COLO829 (cell line): ENCODE results near the gene FUZ.
"Not testable (repeated sequence)": the region's sequence is repeated elsewhere in the genome, so short reads cannot be mapped to it uniquely, and the experiment has no call there.

Experiments
- DNase-seq: peaks from one replicate; pipeline ENCODE4 v3.0.0; 2012; ENCODE audit warnings: low spot score

Gene FUZ

GRCh38 chr19:49830766-49831165 is 17.7 kb upstream of the FUZ start:
- DNase-seq, result no peak

- DNase-seq, result no peak
These were observed 16.6 kb upstream of the FUZ start for GRCh38 chr19:49829721-49830120.

- no peak for DNase-seq
These were observed 16.1 kb upstream of the FUZ start for GRCh38 chr19:49829200-49829599.

GRCh38 chr19:49827034-49827433 is 13.9 kb upstream of the FUZ start:
- no peak for DNase-seq

DNA sequence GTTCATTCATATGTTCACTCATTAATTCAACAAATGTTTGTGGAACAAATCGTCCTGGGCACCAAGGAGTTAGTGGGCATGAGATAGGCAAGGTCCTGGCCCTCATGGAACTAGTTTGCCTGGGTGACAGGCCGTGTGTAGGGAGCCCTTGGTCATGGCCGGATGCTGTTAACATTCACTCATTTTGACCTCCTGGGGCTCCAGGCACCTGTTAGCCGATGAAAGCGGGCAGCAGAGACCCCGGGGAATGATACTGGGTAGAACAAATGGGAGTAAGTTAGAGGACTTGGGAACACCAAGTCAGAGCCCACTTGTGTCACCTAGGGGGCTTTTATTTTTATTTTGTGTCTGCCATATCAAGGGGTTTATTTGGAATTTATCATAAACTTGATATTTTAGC is 11.6 kb upstream of the FUZ start:
- DNase-seq, result no peak

GRCh38 chr19:49823472-49823871 is 10.4 kb upstream of the FUZ start:
- DNase-seq, result no peak

- DNase-seq, result no peak
These were observed 7.0 kb upstream of the FUZ start for GRCh38 chr19:49820125-49820524.

DNA sequence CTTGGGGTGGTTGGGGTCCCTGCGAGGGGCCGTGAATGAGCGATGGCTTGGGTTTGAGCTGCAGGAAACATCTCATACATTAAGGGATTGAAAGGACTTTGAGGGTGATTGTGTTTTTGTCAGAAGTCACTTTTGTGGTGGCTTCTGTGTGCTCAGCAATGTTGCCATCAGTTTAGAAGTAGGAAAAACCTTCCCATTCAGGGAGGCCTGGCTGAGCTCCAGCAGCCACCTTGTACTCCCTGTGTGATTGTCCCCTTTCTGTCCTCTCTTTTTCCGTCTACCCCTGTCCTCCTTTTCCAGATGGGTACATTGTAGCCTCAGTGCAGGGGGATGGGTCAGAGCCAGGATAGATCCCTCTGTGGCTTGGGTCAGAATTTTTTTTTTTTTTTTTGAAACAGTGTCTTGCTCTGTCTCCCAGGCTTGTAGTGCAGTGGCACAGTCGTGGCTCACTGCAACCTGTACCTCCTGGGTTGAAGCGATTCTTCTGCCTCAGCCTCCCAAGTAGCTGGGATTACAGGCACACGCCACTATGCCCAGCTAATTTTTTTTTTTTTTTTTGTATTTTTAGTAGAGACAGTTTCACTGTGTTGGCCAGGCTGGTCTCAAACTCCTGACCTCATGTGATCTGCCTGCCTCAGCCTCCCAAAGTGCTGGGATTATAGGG is 6.5 kb upstream of the FUZ start:
- DNase-seq, result not testable (repeated sequence)

DNA sequence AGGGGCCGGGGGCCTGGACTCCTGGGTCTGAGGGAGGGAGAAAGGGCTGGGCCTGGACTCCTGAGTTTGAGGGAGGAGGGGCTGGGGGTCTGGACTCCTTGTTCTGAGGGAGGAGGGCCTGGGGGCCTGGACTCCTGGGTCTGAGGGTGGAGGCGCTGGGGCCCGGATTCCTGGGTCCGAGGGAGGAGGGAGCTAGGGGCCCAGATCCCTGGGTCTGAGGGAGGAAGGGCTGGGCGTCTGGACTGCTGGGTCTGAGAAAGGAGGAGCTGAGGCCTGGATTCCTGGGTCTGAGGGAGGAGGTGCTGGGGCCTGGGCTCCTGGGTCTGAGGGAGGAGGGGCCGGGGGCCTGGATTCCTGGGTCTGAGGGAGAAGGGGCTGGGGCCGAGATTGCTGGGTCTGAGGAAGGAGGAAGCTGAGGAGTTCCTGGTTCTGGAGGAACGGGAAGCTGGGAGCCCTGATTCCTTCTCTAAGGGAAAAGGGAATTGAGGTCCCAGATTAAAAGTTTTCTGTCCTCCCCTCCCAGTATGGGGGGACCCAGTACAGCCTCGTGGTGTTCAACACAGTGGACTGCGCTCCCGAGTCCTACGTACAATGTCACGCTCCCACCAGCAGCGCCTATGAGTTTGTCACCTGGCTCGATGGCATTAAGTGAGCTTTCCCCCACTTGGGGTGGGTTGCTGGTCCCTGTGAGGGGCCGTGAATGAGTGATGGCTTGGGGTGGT is 5.7 kb upstream of the FUZ start:
- no peak for DNase-seq

GRCh38 chr19:49817964-49818648 is 5.0 kb upstream of the FUZ start, which contains the start of gene MED25:
Gene MED25 (plus strand): TSS chr19:49818289. CDS start chr19:49818342, 53 bp downstream.
- peak; percentile 84 for DNase-seq

- DNase-seq, result no peak
These were observed 3.5 kb upstream of the FUZ start for GRCh38 chr19:49816590-49816989.

GRCh38 chr19:49814010-49814409 is 918 bp upstream of the FUZ start:
- DNase-seq, result no peak

DNA sequence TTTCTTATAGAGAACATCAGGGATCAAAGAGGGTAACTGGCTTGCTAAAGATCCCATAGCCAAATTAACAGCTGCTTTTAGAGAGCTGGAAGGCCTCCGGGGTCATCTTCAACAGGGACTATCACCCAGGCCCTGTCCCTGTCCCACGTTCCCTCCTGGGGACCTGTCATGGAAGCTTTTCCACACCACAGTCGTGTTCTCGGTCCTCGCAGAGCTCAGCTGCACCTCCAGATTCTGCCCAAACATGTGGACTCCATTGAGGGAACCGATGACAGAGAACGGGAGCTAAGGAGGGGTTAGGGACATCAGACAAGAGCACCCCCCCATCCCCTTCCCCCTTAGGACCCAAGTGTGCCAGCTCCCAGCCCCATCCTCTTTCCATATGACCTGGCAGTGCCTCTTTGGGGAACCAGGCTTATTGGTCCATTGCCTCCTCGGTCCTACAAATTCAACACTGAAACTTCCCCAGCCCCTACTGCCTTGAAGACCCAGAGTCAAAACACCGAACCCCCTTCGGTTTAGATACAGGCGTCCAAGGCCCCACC is 568 bp downstream of the FUZ start:
- no peak for DNase-seq

GRCh38 chr19:49811328-49811727 is 1.8 kb downstream of the FUZ start:
- no peak for DNase-seq

DNA sequence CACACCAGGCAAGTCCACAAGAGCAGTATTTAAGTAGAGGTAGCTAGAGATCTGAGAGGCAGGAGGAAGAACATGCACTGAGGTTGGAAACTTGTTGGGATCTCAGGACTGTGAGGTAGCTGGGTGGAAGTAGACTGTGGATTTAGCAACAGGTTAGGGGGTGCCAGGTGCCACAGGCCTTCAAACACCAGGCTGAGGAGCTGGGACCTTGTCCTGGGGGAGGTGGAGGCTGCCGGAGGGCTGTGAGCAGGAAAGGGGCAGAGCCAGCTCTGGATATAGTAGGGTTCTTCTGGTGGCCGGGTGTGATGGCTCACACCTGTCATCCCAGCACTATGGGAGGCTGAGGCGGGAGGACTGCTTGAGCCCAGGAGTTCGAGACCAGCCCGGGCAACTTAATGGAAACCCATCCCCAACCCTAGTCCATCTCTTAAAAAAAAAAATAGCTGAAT is 3.1 kb downstream of the FUZ start:
- no peak for DNase-seq

- DNase-seq, result no peak
These were observed 3.7 kb downstream of the FUZ start for GRCh38 chr19:49809160-49809940.

GRCh38 chr19:49808711-49809159 is 4.4 kb downstream of the FUZ start:
- peak; percentile 90 for DNase-seq

DNA sequence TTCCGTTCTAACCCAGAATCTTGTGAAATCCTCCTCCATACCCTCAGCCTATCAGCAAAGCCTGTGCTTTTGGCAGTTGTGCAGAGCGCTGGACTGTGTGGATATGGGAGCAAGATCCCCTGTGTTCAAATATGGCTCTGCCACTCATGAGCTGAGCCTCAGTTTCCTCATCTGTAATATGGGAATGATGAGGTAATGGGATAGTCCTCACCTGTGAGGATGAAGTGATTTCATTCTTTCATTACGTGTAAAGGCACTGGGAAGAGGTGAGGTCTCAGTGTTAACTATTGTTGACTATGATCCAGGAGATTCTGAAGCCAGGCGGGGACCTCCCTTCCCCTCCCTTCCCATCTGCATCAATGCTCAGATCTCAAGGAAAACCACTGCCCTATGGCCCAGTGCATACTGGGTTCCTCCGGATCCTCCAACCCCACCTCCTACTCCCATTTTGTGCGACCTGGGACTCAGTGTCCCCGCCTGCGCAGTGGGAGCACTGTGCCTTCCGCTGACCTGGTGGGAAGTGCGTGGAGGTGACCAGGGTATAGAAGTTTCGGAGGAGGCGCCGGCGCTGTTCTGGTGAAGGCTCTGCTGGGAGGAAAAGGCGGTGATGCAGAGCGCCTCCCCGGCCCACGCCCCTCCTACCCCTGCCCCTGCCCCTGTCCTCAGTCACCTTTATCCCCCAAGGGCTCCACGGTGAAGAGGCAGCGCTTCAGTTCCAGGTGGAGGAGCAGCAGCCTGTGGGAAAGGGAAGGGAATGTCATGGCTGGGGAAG is 5.0 kb downstream of the FUZ start:
- no peak for DNase-seq

GRCh38 chr19:49807058-49807903 is 5.8 kb downstream of the FUZ start:
- no peak for DNase-seq

- no peak for DNase-seq
These were observed 6.5 kb downstream of the FUZ start for GRCh38 chr19:49806620-49806959.
